DOHH2 (cell line): ENCODE results near the gene SH2D3A.
A peak's percentile ranks its signal among the peaks of the same experiment; 100 is the strongest.

Source experiments
- H3F3A ChIP-seq: fragments of 200-600 bp; sonication (generic), shearing (Covaris generic); 2 replicates; pipeline ENCODE4 v1.6.0; 2016; ENCODE audit warnings: antibody characterized with exemption, mild to moderate bottlenecking; ENCODE audit not compliant: control insufficient read depth, insufficient read depth
- H3K27ac ChIP-seq: fragments of 200-600 bp; sonication (generic); 2 replicates; pipeline ENCODE4 v1.5.1; 2014; ENCODE audit warnings: low read depth, mild to moderate bottlenecking, low read length, moderate library complexity
- H3K27me3 ChIP-seq: fragments of 200-600 bp; sonication (generic); 2 replicates; pipeline ENCODE4 v1.6.1; 2014; ENCODE audit warnings: mild to moderate bottlenecking, low read length, mixed read lengths; ENCODE audit not compliant: control insufficient read depth
- H3K36me3 ChIP-seq: fragments of 200-600 bp; sonication (generic); 2 replicates; pipeline ENCODE4 v1.6.1; 2014; ENCODE audit warnings: mild to moderate bottlenecking, low read length, moderate library complexity, mixed read lengths; ENCODE audit not compliant: control insufficient read depth
- H3K4me1 ChIP-seq: fragments of 200-600 bp; sonication (generic); 2 replicates; pipeline ENCODE4 v1.6.1; 2014; ENCODE audit warnings: mild to moderate bottlenecking, low read length, mixed read lengths; ENCODE audit not compliant: control insufficient read depth
- H3K4me2 ChIP-seq: fragments of 200-600 bp; sonication (generic); 2 replicates; pipeline ENCODE4 v1.6.0; 2014; ENCODE audit warnings: mild to moderate bottlenecking, low read length, moderate library complexity
- H3K4me3 ChIP-seq: fragments of 200-600 bp; sonication (generic); 2 replicates; pipeline ENCODE4 v1.5.1; 2014; ENCODE audit warnings: mild to moderate bottlenecking, low read length, mixed read lengths
- H3K79me2 ChIP-seq: fragments of 200-600 bp; sonication (generic); 2 replicates; pipeline ENCODE4 v1.6.1; 2014; ENCODE audit warnings: mild to moderate bottlenecking, low read length, mixed read lengths; ENCODE audit not compliant: control insufficient read depth
- H3K9me2 ChIP-seq: fragments of 200-600 bp; sonication (generic); replicated peaks from 2 replicates; pipeline ENCODE4 v1.6.1; 2014; ENCODE audit warnings: mild to moderate bottlenecking, low read length, mixed read lengths; ENCODE audit not compliant: control insufficient read depth
- H3K9me3 ChIP-seq: fragments of 200-600 bp; sonication (generic); 2 replicates; pipeline ENCODE4 v1.6.1; 2014; ENCODE audit warnings: antibody characterized with exemption, low read length, mixed read lengths; ENCODE audit not compliant: control insufficient read depth, insufficient read depth
- H4K20me1 ChIP-seq: fragments of 200-600 bp; sonication (generic); 2 replicates; pipeline ENCODE4 v1.6.0; 2014; ENCODE audit warnings: low read depth, mild to moderate bottlenecking, antibody characterized with exemption, low read length, moderate library complexity; ENCODE audit not compliant: control insufficient read depth, insufficient read depth
- EZH2phosphoT487 ChIP-seq: fragments of 200-600 bp; sonication (generic); IDR thresholded peaks from 2 replicates; pipeline ENCODE4 v1.6.1; 2017; ENCODE audit warnings: borderline replicate concordance, mild to moderate bottlenecking, antibody characterized with exemption, low read length, moderate library complexity, mixed read lengths
- TF ChIP-seq, protein P1 (sequence below): fragments of 200-600 bp; sonication (generic); IDR thresholded peaks from one replicate; pipeline ENCODE4 v1.5.1; 2014; ENCODE audit warnings: antibody characterized with exemption, mild to moderate bottlenecking, low read depth, low read length; ENCODE audit not compliant: poor library complexity, severe bottlenecking

SH2D3A gene

DNA sequence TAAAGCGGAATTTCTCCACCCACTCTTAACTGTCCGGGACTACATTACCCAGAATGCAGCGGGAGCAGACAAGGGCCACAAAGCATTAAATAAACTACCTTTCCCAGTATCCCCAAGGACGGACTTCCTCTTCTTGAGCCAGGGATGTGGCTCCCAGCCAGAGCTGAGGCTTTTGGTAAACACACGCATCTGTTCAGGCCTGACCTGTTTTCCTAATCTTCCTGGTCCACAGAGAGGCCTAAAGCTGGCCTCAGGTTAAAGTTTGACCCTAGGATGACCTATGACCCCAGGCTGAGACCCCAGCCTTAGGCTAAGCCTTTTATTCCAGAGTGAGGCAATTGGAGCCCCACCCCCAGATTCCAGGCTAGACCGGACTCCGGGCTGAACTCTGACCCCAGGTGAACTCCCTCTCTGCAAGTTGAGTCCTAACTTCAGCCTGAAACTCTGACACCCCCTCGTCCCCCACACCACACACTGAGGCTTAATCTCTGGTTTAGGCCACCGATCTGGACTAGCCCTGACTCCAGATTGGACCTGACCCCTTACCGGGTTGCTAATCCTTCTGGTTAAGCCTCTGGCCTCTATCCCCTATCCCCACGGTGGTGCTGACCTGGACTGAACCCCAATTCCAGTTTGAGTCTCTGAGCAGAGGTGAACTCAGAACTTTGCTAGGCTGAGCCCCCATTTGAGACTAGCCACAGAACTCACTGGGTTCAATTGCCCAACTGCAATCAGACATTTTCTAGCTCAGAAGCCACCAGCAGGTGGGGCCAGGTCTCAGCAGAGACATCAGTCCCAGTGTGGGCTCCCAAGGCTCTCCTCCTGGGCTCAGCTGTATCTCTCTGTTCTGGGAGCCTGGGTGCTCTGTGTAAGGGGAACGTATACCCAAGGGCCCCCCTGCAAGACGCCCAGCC lies 29.1 kb downstream of the SH2D3A start:
- peaks cover 12% of the 10 kb centered on the region for H3K79me2 ChIP-seq
- peak overlapping the region; percentile 69 for H3K4me2 ChIP-seq
- H3F3A ChIP-seq = peaks cover 18% of the 10 kb centered on the region
- no peaks in the 10 kb centered on the region for H3K9me3 ChIP-seq
- H4K20me1 ChIP-seq = 0 out of 2 replicates have a peak, but pooled peaks cover 3% of the 10 kb centered on the region
- H3K4me1 ChIP-seq = peaks cover 53% of the 10 kb centered on the region
- H3K27ac ChIP-seq = peak overlapping the region; percentile 55
- no peak for TF ChIP-seq EZH2phosphoT487
- TF ChIP-seq, protein P1, sequence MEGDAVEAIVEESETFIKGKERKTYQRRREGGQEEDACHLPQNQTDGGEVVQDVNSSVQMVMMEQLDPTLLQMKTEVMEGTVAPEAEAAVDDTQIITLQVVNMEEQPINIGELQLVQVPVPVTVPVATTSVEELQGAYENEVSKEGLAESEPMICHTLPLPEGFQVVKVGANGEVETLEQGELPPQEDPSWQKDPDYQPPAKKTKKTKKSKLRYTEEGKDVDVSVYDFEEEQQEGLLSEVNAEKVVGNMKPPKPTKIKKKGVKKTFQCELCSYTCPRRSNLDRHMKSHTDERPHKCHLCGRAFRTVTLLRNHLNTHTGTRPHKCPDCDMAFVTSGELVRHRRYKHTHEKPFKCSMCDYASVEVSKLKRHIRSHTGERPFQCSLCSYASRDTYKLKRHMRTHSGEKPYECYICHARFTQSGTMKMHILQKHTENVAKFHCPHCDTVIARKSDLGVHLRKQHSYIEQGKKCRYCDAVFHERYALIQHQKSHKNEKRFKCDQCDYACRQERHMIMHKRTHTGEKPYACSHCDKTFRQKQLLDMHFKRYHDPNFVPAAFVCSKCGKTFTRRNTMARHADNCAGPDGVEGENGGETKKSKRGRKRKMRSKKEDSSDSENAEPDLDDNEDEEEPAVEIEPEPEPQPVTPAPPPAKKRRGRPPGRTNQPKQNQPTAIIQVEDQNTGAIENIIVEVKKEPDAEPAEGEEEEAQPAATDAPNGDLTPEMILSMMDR = peak; percentile 86
- H3K36me3 ChIP-seq = no peaks in the 10 kb centered on the region
- peak overlapping the region; percentile 64 for H3K4me3 ChIP-seq
- H3K9me2 ChIP-seq = no peaks in the 10 kb centered on the region
- no peaks in the 10 kb centered on the region for H3K27me3 ChIP-seq

DNA sequence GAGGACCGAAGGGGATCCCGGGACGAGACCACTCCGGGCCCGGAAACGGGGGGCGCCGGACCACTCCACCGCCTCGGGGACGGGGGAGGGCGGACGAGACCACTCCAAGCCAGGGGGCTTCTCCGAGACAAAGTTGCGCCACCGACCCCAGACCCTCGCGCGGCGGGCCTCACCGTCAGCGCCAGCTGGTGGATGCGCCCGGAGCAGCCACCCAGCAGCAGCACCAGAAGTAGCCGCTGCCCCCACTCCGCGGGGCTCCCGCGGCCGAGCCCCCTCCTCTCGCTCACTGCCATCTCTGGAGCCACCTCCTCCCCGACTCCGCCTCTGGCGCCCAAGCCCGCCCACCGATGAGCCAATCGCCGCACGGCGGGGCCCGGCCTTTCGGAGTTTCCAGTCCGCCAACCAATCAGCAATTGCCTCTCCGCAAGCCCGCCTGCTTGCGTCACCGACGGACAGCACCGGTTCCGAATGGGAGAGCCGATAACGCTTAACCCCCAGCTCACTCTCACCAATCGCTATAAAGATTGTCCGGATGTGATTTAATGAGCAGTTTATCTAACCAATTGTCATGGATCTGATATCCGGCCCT lies 29.9 kb downstream of the SH2D3A start, which contains the start of gene GPR108:
Gene GPR108 (minus strand): TSS at position 297 of the 589 bp plus-strand sequence. CDS start 4 bp downstream, at position 293.
- H3K36me3 ChIP-seq = no peaks in the 10 kb centered on the region; the same call in 1 of the 2 replicates
- H3F3A ChIP-seq = peaks cover 18% of the 10 kb centered on the region
- H3K4me1 ChIP-seq = peaks cover 53% of the 10 kb centered on the region
- peaks cover 12% of the 10 kb centered on the region for H3K79me2 ChIP-seq
- H3K4me2 ChIP-seq = peak within 1 kb of the TSS; percentile 92
- H4K20me1 ChIP-seq = 0 out of 2 replicates have a peak, but pooled peaks cover 3% of the 10 kb centered on the region
- H3K27me3 ChIP-seq = no peaks in the 10 kb centered on the region
- H3K4me3 ChIP-seq = peak within 1 kb of the TSS; percentile 83
- H3K9me3 ChIP-seq = no peaks in the 10 kb centered on the region
- TF ChIP-seq, protein P1 = no peak
- no peak for TF ChIP-seq EZH2phosphoT487
- H3K27ac ChIP-seq = peak within 1 kb of the TSS; percentile 65
- H3K9me2 ChIP-seq = no peaks in the 10 kb centered on the region

DNA sequence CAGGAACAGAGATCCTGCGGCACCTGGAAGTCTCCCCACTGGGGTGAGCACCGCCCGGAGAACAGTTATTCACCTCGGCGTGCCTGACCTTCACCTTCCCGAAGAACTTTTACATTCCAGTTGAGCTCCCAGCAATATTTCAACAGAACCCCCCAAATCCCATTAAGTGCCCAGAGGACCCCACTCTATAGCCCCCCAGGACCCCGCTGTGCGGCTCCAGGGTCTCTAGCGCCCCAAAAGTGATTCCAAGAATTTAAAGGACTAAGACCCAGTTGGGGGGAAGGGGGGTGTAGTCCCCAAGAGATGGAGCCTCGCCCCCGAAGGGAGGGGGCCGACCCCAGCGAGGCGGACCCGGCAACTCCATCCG lies 30.3 kb downstream of the SH2D3A start:
- TF ChIP-seq EZH2phosphoT487 = no peak
- TF ChIP-seq, protein P1 = peak; percentile 42
- Histone ChIP-seq H3K4me3 (peak overlapping the region; percentile 83), H3K9me3 (no peaks in the 10 kb centered on the region), H3K79me2 (peaks cover 12% of the 10 kb centered on the region), H3K4me2 (peak overlapping the region; percentile 92), H3K4me1 (peaks cover 53% of the 10 kb centered on the region), H3K27me3 (no peaks in the 10 kb centered on the region), H3F3A (peaks cover 18% of the 10 kb centered on the region), H3K9me2 (no peaks in the 10 kb centered on the region), H3K27ac (peak overlapping the region; percentile 65), H4K20me1 (0 out of 2 replicates have a peak, but pooled peaks cover 3% of the 10 kb centered on the region), H3K36me3 (no peaks in the 10 kb centered on the region; the same call in 1 of the 2 replicates)
